ENCODE data around the gene DLL4.

GRCh38 chr15:40923551-40923950 lies 5.6 kb upstream of the DLL4 start:
- no peak for TF ChIP-seq EZH2phosphoT487 (IDR thresholded peaks at IDR 0.05; ENCODE audit: insufficient read depth, low read depth)
- TF ChIP-seq EZH2 (IDR thresholded peaks at IDR 0.05; ENCODE audit: insufficient read depth, poor library complexity, severe bottlenecking), result no peak

Data from GM23248 (cell line).